Adrenal gland (tissue), 5 donors: ENCODE measurements around the gene PLOD2.

Source experiments
- CTCF ChIP-seq, 6 experiments: fragments of 450-650 bp in 4 of 6; fragments of 200-600 bp in 2 of 6; sonication (generic) in 1 of 6; IDR thresholded peaks; 1 replicate in 5 of 6; 2 replicates in 1 of 6; pipeline versions ENCODE4 v1.5.1 to v1.8.0; 2016 to 2021; ENCODE audit warnings: antibody characterized with exemption in 6 of 6, mild to moderate bottlenecking in 2 of 6, moderate library complexity in 1 of 6
- POLR2A ChIP-seq, 2 donors: fragments of 450-650 bp; IDR thresholded peaks; one replicate each; pipeline ENCODE4 v1.6.1; 2017; ENCODE audit warnings: antibody characterized with exemption in 2 of 2, mild to moderate bottlenecking in 2 of 2, moderate library complexity in 1 of 2
- donor health status: DM: no; HTN: no; CAD: no.

GRCh38 chr3:146078031-146078430 lies 83.0 kb downstream of the PLOD2 start:
- TF ChIP-seq CTCF (IDR thresholded peaks at IDR 0.05), result no peak
- no peak for TF ChIP-seq POLR2A (IDR thresholded peaks at IDR 0.05)
